K562 treated with DMSO at 1 percent for 48 hours (cell line): ENCODE results near the gene KLK12. TPM values are rescaled to one million over a fixed set of nuclear protein-coding genes. Genes with fewer than 3 reads are reported as not detected.

Experiments used
- total RNA-seq: library from RNA; unstranded; fragments of 300-600 nt; gene quantifications from 2 replicates; pipeline ENCODE4 v1.2.3, GENCODE V29; 2022; ENCODE audit warnings: low replicate concordance; ENCODE audit errors: extremely low read depth

KLK12 gene
- not detected in 2 replicates for total RNA-seq

GRCh38 chr19:51034704-51035103 is at the start of gene KLK12:
Gene KLK12 (minus strand): TSS chr19:51035002. CDS start chr19:51034621, 381 bp downstream.

DNA sequence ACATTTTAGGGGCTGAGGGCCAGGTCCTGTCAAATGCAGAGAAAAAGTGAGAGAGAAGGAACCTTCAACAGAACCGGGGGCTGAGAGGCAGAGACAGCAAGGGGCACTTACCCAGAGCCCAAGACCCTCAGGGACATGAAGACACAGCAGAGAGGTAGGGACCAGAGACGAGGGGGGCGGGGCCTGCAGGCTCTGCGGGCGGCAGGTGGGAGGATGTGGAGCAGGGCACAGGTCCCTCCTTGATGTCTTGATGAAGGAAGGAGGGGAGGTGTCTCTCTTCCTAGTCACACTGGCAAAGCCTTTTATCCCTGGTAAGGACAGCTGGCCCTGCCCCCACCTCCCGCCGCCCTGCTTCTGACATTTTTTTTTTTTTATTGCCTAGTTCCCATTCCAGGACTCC is 47.8 kb upstream of the KLK12 start, which contains the start of gene KLK14:
TSS of gene KLK14 (minus strand) at position 277 of the 400 bp plus-strand sequence. CDS start at position 4, 273 bp downstream.

DNA sequence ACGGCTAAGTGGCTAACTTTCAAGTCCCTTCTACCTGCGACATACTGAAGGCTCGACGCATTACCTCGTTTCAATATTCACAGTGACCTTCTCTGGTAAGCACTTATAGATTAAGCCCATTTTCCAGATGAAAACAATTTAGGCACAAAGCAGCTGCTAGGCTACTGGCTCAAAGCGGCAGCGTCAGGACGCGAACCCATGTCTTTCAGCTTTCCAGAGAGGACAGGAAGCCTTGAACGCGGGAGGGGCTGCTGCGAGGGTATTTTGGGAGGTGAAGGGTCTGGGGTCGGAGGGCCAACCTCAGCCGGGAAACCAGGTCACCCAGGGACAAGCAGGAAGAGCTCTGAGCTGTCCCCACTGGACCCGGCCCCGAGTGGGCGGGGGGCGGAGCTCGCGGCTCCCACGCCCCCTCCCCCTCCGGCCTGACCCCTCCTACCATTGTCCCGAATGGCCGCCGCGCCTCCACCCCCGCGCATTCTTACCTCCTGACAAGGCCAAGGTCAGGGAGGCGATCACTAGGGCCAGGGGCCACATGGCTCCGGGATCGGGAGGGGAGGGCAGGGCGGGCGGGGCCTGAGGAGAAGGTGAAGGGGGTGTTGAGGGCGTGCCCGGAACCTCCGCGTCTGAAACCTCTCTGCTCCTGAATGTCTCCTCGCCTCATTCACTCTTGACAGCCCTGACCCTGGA is 29.9 kb upstream of the KLK12 start, which contains the start of gene KLK13:
TSS of gene KLK13 (minus strand) at position 559 of the 687 bp plus-strand sequence. CDS start at position 534, 25 bp downstream.

DNA sequence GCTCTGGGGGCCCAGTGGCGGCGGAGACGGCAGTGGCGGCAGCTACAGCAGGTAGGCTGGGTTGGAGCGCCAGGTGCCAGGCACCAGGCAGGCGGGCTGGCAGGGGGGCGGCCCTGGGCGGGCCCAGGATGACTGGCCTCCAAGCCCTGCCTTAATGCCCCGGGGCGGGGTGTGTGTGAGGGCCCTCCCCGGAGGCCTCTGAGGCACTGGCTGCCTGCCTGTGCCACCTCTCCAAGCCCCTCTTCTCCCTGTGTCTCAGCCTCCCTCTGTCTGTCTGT is 8.3 kb downstream of the KLK12 start, which contains the start of gene KLK11:
TSS of gene KLK11 (minus strand) at position 63 of the 278 bp plus-strand sequence. CDS start 985 bp downstream, outside the sequence.

GRCh38 chr19:51019544-51019925 is 15.3 kb downstream of the KLK12 start, which contains the start of gene KLK10:
Gene KLK10 (minus strand): TSS chr19:51019709. CDS start chr19:51019130, 579 bp downstream.

GRCh38 chr19:51001515-51001914 is 33.3 kb downstream of the KLK12 start, which contains the start of gene KLK8:
Gene KLK8 (minus strand): TSS chr19:51001604. CDS start chr19:51001167, 437 bp downstream.

DNA sequence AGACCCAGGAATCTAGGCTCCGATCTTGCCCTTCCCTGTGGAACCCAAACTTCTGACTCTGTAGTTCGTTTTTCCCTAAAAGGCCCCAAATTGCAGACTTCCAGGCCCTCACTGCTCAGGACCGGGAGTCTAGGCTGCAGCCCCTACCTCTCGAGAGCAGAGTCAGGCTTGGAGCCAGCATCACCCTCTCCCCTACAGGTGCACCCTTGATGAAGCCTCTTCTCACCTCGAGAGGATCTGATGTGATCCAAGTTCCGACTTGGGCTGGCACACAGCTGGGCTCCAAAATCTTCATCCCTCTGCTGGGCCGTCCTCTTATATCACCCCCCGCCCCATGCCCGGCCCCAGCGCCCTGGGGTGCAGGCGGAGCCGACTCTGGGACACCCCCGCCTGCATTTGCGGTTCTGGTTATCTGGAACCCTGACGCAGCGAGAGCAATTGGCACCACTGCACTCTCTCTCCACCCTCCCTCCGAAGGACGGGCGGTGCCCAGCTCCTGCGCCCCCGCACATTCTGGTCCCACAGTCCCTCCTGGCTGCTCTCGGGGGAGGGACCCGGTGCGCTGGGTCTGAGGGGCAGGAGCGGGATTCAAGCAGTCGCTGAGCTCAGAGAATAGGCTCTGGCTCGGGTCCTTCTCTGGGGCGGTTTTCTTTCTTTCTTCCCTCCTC is 51.0 kb downstream of the KLK12 start, which contains the start of gene KLK7:
TSS of gene KLK7 (minus strand) at position 293 of the 668 bp plus-strand sequence. CDS start 1,518 bp downstream, outside the sequence.

Other genes starting within 250 kb of the KLK12 start
- gene ACP4, start 244.6 kb downstream of the KLK12 start, total RNA-seq = not detected in 2 replicates
- not detected in 2 replicates for gene KLK1, start 211.2 kb downstream of the KLK12 start, total RNA-seq
- not detected in 2 replicates for gene KLK15, start 201.4 kb downstream of the KLK12 start, total RNA-seq
- not detected in 2 replicates for gene KLK3, start 180.1 kb downstream of the KLK12 start, total RNA-seq
- gene KLK2, start 161.6 kb downstream of the KLK12 start, total RNA-seq = not detected in 2 replicates
- not detected in 2 replicates for gene KLK4, start 123.6 kb downstream of the KLK12 start, total RNA-seq
- not detected in 2 replicates for gene KLK5, start 82.0 kb downstream of the KLK12 start, total RNA-seq
- gene KLK6, start 65.4 kb downstream of the KLK12 start, total RNA-seq = not detected in 2 replicates
- not detected in 2 replicates for gene KLK7, start 51.1 kb downstream of the KLK12 start, total RNA-seq
- gene KLK8, start 33.4 kb downstream of the KLK12 start, total RNA-seq = not detected in 2 replicates
- not detected in 2 replicates for gene KLK10, start 15.3 kb downstream of the KLK12 start, total RNA-seq
- gene KLK11, start 8.4 kb downstream of the KLK12 start, total RNA-seq = not detected in 2 replicates
- gene KLK13, start 30.1 kb upstream of the KLK12 start, total RNA-seq = not detected in 2 replicates
- not detected in 2 replicates for gene KLK14, start 47.9 kb upstream of the KLK12 start, total RNA-seq
- gene CTU1, start 73.4 kb upstream of the KLK12 start, total RNA-seq = not detected in 2 replicates
- not detected in 2 replicates for gene SIGLEC9, start 89.9 kb upstream of the KLK12 start, total RNA-seq
- not detected in 2 replicates for gene SIGLEC7, start 107.3 kb upstream of the KLK12 start, total RNA-seq
- not detected in 2 replicates for gene CD33, start 190.1 kb upstream of the KLK12 start, total RNA-seq
- gene SIGLECL1, start 216.1 kb upstream of the KLK12 start, total RNA-seq = not detected in 2 replicates